HuH-7.5 (cell line): ENCODE measurements around the gene MTSS2.
"Not testable (repeated sequence)": the region's sequence is repeated elsewhere in the genome, so short reads cannot be mapped to it uniquely, and the experiment has no call there.

Experiments
- DNase-seq: peaks from one replicate; pipeline ENCODE4 v3.0.0; 2011; ENCODE audit warnings: low spot score

Gene MTSS2

GRCh38 chr16:70653809-70654771 is 31.8 kb downstream of the MTSS2 start:
- DNase-seq = peak; percentile 69

- DNase-seq = no peak
These were observed 32.4 kb downstream of the MTSS2 start for GRCh38 chr16:70653406-70653805.

DNA sequence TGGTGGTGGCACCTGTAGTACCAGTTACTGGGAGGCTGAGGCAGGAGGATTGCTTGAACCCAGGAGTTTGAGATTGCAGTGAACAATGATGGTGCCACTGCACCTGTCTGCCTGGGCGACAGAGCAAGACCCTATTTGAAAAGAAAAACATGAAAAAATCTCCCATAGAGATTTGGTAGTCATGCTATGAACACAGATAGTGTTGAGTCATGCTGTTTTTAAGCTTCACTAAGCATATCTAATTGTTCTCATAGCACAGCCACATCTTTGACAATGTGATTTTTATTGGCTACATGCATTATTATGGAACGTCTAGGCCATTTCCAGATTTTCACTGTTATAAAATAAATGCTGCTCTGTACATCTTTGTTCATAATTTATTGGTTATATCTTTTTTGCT is 33.5 kb downstream of the MTSS2 start:
- no peak for DNase-seq

GRCh38 chr16:70651524-70651923 is 34.3 kb downstream of the MTSS2 start:
- DNase-seq = no peak

DNA sequence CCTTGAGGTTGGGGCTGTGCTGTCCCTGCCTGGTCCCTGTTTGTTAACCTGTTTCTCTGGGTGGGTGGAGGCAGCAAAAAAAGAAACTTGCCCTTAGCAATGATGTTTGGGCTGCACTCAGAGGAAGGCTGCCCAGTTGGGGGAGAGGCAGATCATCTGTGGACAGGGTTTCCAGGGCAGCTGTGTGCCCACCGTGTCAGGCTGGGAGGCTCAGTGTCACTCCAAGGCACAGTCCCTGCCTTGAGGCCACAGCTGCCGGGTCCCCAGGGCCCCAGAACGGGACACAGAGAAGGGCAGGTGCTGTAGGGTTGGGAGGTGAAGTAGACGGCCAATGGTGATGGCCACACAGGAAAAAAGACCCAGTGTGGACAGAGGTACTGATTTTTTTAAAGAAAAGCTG is 35.6 kb downstream of the MTSS2 start:
- no peak for DNase-seq

- DNase-seq = no peak
These were observed 36.6 kb downstream of the MTSS2 start for GRCh38 chr16:70649300-70649699.

GRCh38 chr16:70648606-70649005 is 37.2 kb downstream of the MTSS2 start:
- DNase-seq = no peak

DNA sequence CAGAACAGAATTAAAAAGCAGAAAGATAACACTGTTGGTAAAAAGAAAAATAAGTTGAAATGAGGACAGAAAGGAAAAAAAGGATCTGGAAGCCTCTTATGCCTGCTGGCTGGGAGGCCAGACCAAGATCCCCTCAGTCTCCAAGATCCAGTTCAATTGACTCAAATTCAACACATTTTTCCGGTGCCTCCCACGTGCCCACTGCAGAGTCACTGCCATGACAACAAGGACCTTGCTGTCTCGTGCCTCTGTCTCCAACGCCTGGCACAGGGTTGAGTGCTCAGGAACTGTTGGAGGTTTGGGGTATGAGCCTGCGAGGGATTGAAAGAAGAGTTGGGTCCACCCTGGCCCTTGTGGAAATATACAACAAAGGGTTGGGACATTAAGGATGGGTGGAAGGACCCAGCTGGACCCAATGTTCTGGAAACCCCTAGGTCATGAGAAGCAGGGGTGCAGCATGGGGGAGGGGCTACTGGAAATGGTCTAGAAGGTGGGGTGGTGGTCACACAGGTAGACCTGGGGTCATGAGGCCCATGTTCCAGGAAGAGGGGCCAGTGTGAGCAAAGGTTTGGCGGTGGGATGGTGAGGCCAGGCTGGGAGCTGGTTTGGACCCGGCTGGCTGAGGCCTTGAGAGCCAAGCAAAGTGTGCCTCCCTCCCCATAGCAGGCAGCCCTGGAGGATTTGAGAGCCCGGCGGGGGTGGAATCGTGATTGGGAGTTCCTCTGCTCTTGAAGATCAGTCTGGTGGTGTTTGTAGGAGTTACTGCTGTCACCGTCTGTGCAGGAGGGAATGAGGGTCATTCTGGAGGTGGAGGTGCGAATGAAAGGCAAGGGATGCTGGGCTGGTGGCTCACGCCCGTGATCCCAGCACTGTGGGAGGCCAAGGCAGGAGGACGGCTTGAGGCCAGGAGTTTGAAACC is 38.2 kb downstream of the MTSS2 start:
- DNase-seq = no peak

DNA sequence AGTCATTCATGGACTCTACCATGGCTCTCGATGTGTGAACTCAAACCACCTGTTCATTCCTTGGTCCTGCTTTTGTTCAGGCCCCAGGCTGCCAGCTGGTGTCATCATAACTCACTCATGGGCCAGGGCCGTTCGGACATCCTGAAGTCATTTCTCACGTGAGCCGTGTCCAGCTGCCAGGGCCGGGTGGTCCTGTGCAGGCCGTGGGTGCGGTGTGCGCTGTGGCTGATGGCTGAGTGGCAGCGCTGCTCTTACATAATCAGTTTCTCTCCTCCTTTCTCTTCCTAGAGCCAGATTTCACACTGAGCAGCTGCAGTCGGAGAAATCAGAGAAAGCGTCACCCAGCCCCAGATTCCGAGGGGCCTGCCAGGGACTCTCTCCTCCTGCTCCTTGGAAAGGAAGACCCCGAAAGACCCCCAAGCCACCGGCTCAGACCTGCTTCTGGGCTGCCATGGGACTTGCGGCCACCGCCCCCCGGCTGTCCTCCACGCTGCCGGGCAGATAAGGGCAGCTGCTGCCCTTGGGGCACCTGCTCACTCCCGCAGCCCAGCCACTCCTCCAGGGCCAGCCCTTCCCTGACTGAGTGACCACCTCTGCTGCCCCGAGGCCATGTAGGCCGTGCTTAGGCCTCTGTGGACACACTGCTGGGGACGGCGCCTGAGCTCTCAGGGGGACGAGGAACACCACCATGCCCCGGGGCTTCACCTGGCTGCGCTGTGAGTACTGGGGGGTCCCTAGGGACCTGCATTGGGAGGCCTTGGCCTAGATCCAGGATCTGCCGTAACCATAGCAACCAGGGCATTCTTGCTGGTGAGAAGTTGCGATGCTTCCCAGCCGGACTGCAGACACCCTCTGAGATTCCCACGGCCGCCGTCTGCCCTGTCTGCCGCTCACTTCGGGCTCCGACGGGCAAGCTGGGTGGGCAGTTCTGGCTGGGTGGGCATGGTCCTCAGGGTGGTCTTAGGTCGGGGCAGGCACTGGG is 39.3 kb downstream of the MTSS2 start, which contains the start of gene IL34:
Gene IL34 (plus strand): TSS at position 300 of the 982 bp plus-strand sequence. CDS start 389 bp downstream, at position 689.
- no peak for DNase-seq

DNA sequence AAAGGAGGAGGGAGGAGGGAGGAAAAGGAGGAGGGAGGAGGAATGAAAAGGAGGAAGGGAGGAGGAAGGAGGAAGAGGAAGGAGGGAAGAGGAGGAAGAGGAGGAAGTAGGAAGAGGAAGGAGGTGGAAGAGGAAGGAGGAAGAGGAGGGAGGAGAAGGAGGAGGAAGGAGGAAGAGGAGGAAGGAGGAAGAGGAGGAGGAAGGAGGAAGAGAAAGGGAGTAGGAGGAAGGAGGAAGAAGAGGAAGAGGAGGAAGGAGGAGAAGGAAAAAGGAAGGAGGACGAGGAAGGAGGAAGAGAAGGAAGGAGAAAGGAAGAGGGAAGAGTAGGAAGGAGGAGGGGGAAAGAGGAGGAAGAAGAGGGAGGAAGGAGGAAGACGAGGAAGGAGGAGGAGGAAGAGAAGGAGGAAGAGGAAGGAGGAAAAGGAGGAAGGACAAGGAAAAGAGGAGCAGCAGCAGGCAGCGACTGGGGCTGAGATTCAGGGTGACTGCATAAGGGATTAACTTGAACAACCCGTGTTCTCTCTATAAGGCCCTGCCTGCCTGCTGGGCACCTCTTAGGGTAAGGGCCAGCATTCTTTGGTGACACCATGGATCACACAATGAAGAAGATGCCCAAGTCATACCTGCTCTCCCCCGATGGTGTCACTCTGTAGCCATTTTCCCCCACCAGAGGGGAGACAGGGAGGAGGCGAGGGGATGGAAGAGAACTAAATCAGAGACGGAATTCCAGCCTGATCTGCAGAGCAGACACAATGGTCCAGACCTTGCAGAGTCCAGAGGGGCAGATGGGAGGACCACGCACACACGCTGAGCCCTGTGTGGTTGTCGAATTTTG is 40.9 kb downstream of the MTSS2 start:
- DNase-seq = no peak

GRCh38 chr16:70643264-70643663 is 42.6 kb downstream of the MTSS2 start:
- DNase-seq = not testable (repeated sequence)

DNA sequence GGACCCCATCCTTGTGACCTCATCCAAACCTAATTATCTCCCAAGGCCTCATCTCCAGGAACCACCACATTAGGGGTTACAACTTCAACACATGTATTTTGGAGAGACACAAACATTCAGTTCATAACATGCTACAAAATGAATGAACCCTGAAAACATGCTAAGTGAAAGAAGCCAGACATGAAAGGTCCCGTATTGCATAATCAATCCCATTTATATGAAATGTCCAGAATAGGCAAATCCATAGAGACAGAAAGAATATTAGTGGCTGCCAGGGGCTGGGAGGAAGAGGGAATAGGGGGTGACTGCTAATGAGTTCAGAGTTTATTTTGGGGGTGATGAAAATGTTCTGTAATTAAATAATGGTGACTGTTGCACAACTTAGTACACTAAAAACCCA is 43.2 kb downstream of the MTSS2 start:
- DNase-seq = no peak

DNA sequence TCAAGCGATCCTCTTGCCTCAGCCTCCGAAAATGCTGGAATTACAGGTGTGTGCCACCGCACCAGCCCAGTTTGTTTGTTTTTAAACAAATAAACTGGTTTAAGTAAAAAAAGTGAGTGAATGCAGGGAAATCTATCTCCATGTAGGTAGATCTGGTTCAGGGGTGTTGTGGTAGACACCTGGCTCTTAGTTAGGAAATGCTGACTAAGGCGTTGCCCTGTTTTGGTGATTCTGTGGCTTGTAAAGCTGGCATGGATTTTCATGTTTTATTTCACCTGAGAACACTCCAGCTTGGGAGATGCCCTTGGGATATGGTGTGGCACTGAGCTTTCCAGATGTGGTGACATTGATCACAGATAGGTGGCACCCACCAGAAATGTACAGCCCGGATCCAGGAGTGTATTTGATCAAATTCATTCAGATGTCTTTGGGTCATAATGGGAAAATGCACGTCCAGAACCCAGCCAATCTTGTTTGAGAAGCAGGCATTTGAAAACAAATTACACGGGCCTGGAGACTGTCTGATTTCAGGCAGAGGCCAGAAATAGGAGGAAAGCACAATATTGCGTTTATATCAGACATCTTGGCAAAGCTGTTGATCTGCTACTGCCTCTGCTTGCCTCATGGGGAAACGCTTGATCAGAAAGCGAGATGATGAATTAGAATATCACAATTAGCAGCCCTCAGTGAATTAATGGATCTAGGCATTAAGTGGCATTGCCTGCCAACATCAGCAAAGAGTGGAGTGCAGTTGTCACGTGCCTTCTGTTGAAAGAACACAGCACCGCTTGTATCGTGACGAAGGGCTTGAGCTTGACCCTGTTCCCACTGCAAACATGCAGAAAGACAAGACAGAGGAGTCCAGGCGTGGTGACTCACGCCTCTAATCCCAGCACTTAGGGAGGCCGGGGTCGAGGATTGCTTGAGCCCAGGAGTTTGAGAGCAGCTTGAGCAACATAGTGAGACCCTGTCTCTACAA is 46.8 kb downstream of the MTSS2 start:
- DNase-seq = no peak
